ENCODE results near the gene WRNIP1.

DNA sequence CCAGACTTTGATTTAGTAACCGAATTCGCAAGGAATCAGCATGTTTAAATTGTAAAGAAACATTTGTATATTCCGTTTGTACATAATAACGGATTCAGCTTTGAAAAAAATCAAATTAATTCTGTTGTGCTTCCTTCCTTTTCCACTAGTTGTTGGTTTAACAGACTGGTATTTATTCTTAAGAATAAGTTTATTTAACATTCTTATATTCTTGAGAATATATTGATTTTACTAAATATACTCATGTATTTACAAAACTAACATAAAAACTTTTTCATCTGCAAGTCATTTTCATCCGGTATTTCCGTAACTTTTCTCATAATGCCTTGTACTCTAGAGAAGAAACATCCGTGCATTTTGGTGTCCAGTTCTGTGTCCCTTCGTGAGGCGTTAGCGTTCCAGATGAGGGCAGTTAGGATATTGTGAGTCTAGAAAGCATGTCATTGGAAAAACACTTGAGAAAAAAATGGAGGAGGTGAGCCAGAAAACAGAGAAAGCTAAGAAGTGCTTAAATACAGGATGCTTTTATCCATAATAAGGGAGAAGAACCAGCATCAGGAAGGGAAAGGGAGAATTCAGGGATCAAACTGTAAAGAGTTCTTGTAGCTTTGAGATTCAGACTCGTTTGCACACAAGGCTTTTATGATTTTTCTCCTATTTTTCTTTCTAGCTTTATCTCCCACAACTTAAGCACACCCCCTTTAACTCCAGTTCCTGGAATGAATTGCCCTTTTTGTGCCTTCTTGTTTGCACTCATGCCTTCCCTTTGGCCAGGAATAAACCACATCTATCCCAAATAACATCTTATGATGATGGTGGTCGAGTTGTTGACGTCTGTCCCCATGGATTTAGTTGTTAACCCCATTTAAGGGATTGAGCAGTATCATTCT is 1.8 kb downstream of the WRNIP1 start:
- TF ChIP-seq EGR1 (IDR thresholded peaks at IDR 0.05) (no peak), EP300 (IDR thresholded peaks at IDR 0.05; ENCODE audit: borderline replicate concordance) (no peak), CEBPB (IDR thresholded peaks at IDR 0.05) (no peak), NFIC (IDR thresholded peaks at IDR 0.05) (no peak), RAD21 (IDR thresholded peaks at IDR 0.05; ENCODE audit: low read depth) (no peak), TEAD4 (IDR thresholded peaks at IDR 0.05) (no peak), TCF12 (IDR thresholded peaks at IDR 0.05; ENCODE audit: low read depth) (no peak), TAF1 (IDR thresholded peaks at IDR 0.05; ENCODE audit: low read depth) (no peak), YY1 (IDR thresholded peaks at IDR 0.05; ENCODE audit: low read depth) (no peak), CREB1 (IDR thresholded peaks at IDR 0.05; ENCODE audit: low read depth) (no peak)
- TF ChIP-seq, protein P1, sequence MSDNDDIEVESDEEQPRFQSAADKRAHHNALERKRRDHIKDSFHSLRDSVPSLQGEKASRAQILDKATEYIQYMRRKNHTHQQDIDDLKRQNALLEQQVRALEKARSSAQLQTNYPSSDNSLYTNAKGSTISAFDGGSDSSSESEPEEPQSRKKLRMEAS (IDR thresholded peaks at IDR 0.05), result no peak
- TF ChIP-seq, protein P2, sequence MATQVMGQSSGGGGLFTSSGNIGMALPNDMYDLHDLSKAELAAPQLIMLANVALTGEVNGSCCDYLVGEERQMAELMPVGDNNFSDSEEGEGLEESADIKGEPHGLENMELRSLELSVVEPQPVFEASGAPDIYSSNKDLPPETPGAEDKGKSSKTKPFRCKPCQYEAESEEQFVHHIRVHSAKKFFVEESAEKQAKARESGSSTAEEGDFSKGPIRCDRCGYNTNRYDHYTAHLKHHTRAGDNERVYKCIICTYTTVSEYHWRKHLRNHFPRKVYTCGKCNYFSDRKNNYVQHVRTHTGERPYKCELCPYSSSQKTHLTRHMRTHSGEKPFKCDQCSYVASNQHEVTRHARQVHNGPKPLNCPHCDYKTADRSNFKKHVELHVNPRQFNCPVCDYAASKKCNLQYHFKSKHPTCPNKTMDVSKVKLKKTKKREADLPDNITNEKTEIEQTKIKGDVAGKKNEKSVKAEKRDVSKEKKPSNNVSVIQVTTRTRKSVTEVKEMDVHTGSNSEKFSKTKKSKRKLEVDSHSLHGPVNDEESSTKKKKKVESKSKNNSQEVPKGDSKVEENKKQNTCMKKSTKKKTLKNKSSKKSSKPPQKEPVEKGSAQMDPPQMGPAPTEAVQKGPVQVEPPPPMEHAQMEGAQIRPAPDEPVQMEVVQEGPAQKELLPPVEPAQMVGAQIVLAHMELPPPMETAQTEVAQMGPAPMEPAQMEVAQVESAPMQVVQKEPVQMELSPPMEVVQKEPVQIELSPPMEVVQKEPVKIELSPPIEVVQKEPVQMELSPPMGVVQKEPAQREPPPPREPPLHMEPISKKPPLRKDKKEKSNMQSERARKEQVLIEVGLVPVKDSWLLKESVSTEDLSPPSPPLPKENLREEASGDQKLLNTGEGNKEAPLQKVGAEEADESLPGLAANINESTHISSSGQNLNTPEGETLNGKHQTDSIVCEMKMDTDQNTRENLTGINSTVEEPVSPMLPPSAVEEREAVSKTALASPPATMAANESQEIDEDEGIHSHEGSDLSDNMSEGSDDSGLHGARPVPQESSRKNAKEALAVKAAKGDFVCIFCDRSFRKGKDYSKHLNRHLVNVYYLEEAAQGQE (IDR thresholded peaks at IDR 0.05; ENCODE audit: low read depth), result no peak
- TF ChIP-seq, protein P3, sequence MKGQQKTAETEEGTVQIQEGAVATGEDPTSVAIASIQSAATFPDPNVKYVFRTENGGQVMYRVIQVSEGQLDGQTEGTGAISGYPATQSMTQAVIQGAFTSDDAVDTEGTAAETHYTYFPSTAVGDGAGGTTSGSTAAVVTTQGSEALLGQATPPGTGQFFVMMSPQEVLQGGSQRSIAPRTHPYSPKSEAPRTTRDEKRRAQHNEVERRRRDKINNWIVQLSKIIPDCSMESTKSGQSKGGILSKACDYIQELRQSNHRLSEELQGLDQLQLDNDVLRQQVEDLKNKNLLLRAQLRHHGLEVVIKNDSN (IDR thresholded peaks at IDR 0.05), result no peak

Measured in Ishikawa (cell line).